Mesenchymal stem cell (in vitro differentiated cells and primary cell): ENCODE data around the gene PTPN5.

Source experiments
- DNase-seq: peaks from one replicate; pipeline ENCODE4 v3.0.0-alpha.2; 2013
- H2AFZ ChIP-seq: one replicate; pipeline ENCODE4 v1.6.1; 2013; ENCODE audit warnings: low read depth, mild to moderate bottlenecking, control low read depth, inconsistent platforms, low read length, moderate library complexity
- H2AK5ac ChIP-seq: 2 replicates; pipeline ENCODE4 v1.6.1; 2013; ENCODE audit warnings: low read length, moderate library complexity, mild to moderate bottlenecking, inconsistent platforms; ENCODE audit not compliant: severe bottlenecking
- H2BK120ac ChIP-seq: one replicate; pipeline ENCODE4 v1.6.1; 2013; ENCODE audit warnings: low read depth, mild to moderate bottlenecking, inconsistent platforms, low read length, moderate library complexity
- H2BK12ac ChIP-seq, 2 experiments: one replicate each; pipeline ENCODE4 v1.6.1; 2013; ENCODE audit warnings: inconsistent platforms in 2 of 2, low read length in 2 of 2, mild to moderate bottlenecking in 2 of 2, moderate library complexity in 2 of 2, control low read depth in 1 of 2
- H2BK15ac ChIP-seq: one replicate; pipeline ENCODE4 v1.6.1; 2013; ENCODE audit warnings: mild to moderate bottlenecking, low read depth, inconsistent platforms; ENCODE audit not compliant: poor library complexity, severe bottlenecking
- H2BK5ac ChIP-seq: 2 replicates; pipeline ENCODE4 v1.6.1; 2013; ENCODE audit warnings: low read depth, mild to moderate bottlenecking, low read length, control low read depth, inconsistent platforms; ENCODE audit not compliant: poor library complexity, severe bottlenecking
- H3K14ac ChIP-seq, 2 experiments: one replicate each; pipeline ENCODE4 v1.6.1; 2013; ENCODE audit warnings: inconsistent platforms in 2 of 2, low read length in 2 of 2, control low read depth in 1 of 2, mild to moderate bottlenecking in 1 of 2, moderate library complexity in 1 of 2
- H3K18ac ChIP-seq, 2 experiments: one replicate each; pipeline ENCODE4 v1.6.1; 2013; ENCODE audit warnings: inconsistent platforms in 2 of 2, low read length in 2 of 2, control low read depth in 1 of 2, low read depth in 1 of 2, mild to moderate bottlenecking in 1 of 2
- H3K23ac ChIP-seq, 2 experiments: one replicate each; pipeline ENCODE4 v1.6.1; 2013; ENCODE audit warnings: inconsistent platforms in 2 of 2, low read length in 2 of 2, mild to moderate bottlenecking in 2 of 2, moderate library complexity in 2 of 2, control low read depth in 1 of 2
- H3K27ac ChIP-seq: 2 replicates; pipeline ENCODE4 v1.5.1; 2013; ENCODE audit warnings: mild to moderate bottlenecking, moderate library complexity, low read length, control low read depth, inconsistent platforms; ENCODE audit not compliant: poor library complexity, severe bottlenecking
- H3K27me3 ChIP-seq, 2 experiments: 2 replicates each; pipeline versions ENCODE4 v1.6.1 to v1.7.0; 2013; ENCODE audit warnings: low read length in 2 of 2, mild to moderate bottlenecking in 2 of 2, moderate library complexity in 2 of 2, control low read depth in 1 of 2, inconsistent platforms in 1 of 2; ENCODE audit not compliant: control insufficient read depth in 1 of 2, insufficient read depth in 1 of 2
- H3K36me3 ChIP-seq, 2 experiments: 2 replicates each; pipeline versions ENCODE4 v1.6.1 to v1.7.0; 2013; ENCODE audit warnings: low read length in 2 of 2, control low read depth in 1 of 2, inconsistent platforms in 1 of 2, low read depth in 1 of 2, mild to moderate bottlenecking in 1 of 2; ENCODE audit not compliant: insufficient read depth in 2 of 2, control insufficient read depth in 1 of 2
- H3K4ac ChIP-seq, 2 experiments: one replicate each; pipeline ENCODE4 v1.6.1; 2013; ENCODE audit warnings: inconsistent platforms in 2 of 2, low read length in 2 of 2, mild to moderate bottlenecking in 2 of 2, moderate library complexity in 2 of 2, control low read depth in 1 of 2, low read depth in 1 of 2
- H3K4me1 ChIP-seq: 2 replicates; pipeline ENCODE4 v1.6.1; 2013; ENCODE audit warnings: low read depth, low read length, control low read depth; ENCODE audit not compliant: control insufficient read depth, insufficient read depth
- H3K4me2 ChIP-seq: 2 replicates; pipeline ENCODE4 v1.6.1; 2013; ENCODE audit warnings: low read length, mild to moderate bottlenecking, inconsistent platforms; ENCODE audit not compliant: poor library complexity, severe bottlenecking
- H3K4me3 ChIP-seq, 2 experiments: 2 replicates each; pipeline versions ENCODE4 v1.5.1 to v1.7.0; 2013; ENCODE audit warnings: low read length in 2 of 2, mild to moderate bottlenecking in 2 of 2, control low read depth in 1 of 2, low read depth in 1 of 2; ENCODE audit not compliant: insufficient read depth in 1 of 2
- H3K79me1 ChIP-seq: replicated peaks from 2 replicates; pipeline ENCODE4 v1.6.1; 2013; ENCODE audit warnings: mild to moderate bottlenecking, control low read depth, low read length, inconsistent platforms; ENCODE audit not compliant: poor library complexity, severe bottlenecking
- H3K9ac ChIP-seq: 2 replicates; pipeline ENCODE4 v1.7.0; 2013; ENCODE audit warnings: mild to moderate bottlenecking, low read length, moderate library complexity
- H3K9me3 ChIP-seq: 2 replicates; pipeline ENCODE4 v1.7.0; 2013; ENCODE audit warnings: mild to moderate bottlenecking, low read length; ENCODE audit not compliant: control insufficient read depth
- H4K8ac ChIP-seq: one replicate; pipeline ENCODE4 v1.6.1; 2013; ENCODE audit warnings: inconsistent platforms, mild to moderate bottlenecking, low read length, moderate library complexity
- H4K91ac ChIP-seq: one replicate; pipeline ENCODE4 v1.6.1; 2013; ENCODE audit warnings: mild to moderate bottlenecking, low read length, inconsistent platforms
- WGBS: methylation state at CpG from one replicate; pipeline ENCODE4 v1.1.7; 2013; ENCODE audit warnings: mixed read lengths; 5-methylcytosine and 5-hydroxymethylcytosine counted together

The PTPN5 gene

DNA sequence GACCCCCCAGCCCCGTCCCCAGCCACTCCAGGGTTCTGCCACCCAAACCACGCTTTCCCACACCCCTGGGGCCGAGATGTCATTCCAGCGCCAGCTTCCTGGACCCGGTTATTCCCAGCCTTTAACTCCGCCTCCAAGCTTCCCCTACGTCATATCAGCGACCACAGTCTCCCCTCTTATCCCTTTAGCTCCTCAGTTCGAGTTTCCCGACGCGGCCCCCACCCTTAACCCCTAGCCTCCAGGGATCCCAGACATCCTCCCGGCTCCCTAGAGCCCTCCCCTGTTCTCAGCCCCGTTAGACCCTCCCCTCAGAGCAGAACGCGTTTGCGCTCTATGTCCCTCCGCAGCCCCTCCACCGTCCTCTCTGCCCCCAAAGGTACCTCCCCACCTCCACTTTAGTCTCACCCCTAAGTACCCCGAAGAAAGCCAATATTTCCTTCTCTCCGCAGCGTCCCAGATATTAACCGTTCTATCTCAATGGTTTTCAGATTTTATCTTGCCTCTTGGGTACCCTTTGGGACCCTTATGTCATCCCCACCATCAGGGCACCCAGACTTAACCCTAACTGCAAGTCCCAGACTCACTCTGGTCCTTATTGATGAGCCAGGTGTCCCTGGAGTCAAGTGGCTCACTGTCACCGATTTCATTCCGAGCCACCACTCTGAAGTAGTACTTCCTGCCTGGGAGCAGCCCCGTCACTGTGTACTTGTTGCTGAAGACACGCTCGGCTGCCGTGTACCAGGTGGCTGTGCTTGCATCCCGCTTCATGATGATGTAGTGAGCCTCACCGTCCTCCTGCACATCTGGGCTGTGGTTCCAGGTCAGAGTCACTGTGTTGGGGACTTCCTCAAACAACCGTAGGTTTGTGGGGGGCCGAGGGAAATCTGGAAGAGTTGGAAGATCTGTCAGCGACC is 85.0 kb downstream of the PTPN5 start:
- H2BK12ac ChIP-seq = no peak overlapping the region
- H3K4me1 ChIP-seq = peaks cover 2% of the 10 kb centered on the region
- H3K18ac ChIP-seq = no peak overlapping the region
- no peaks in the 10 kb centered on the region for H3K9me3 ChIP-seq
- no peak overlapping the region for H2AFZ ChIP-seq
- H2BK15ac ChIP-seq = no peak overlapping the region
- no peak overlapping the region for H4K91ac ChIP-seq
- H2BK120ac ChIP-seq = no peak overlapping the region
- peaks cover 49 to 50% of the 10 kb centered on the region in 2 experiments for H3K27me3 ChIP-seq
- H2AK5ac ChIP-seq = no peak overlapping the region
- no peaks in the 10 kb centered on the region for H3K79me1 ChIP-seq
- H3K4me2 ChIP-seq = no peak overlapping the region
- H3K9ac ChIP-seq = peak overlapping the region; percentile 72
- H4K8ac ChIP-seq = no peak overlapping the region
- H3K14ac ChIP-seq = no peak overlapping the region
- 73% methylated on average over 34 of the region's 34 CpGs for WGBS
- H3K23ac ChIP-seq = no peak overlapping the region
- no peak for DNase-seq
- no peak overlapping the region for H3K4ac ChIP-seq
- H3K27ac ChIP-seq = no peak overlapping the region
- H3K4me3 ChIP-seq = peak overlapping the region in 1 of 2 experiments; percentile 75
- peaks cover 0 to 10% of the 10 kb centered on the region in 2 experiments for H3K36me3 ChIP-seq
- no peak overlapping the region for H2BK5ac ChIP-seq

- Histone ChIP-seq H3K9ac (peak overlapping the region; percentile 40), H3K23ac (no peak overlapping the region), H3K27me3 (peaks cover 49 to 55% of the 10 kb centered on the region in 2 experiments), H3K79me1 (no peaks in the 10 kb centered on the region), H3K9me3 (no peaks in the 10 kb centered on the region), H2BK12ac (no peak overlapping the region), H3K27ac (no peak overlapping the region), H4K91ac (no peak overlapping the region), H2BK120ac (no peak overlapping the region), H3K36me3 (peaks cover 0 to 14% of the 10 kb centered on the region in 2 experiments), H4K8ac (no peak overlapping the region), H3K4ac (no peak overlapping the region), H2BK5ac (no peak overlapping the region), H2AK5ac (no peak overlapping the region), H3K4me3 (peak overlapping the region in 1 of 2 experiments; percentile 73), H3K18ac (no peak overlapping the region), H3K14ac (no peak overlapping the region), H3K4me1 (peaks cover 4% of the 10 kb centered on the region), H2AFZ (no peak overlapping the region), H3K4me2 (no peak overlapping the region), H2BK15ac (no peak overlapping the region)
- no peak for DNase-seq
- 92% methylated on average over 46 of the region's 46 CpGs for WGBS
Observed at GRCh38 chr11:18705651-18706281, 85.8 kb downstream of the PTPN5 start.

GRCh38 chr11:18704698-18705097 is 86.9 kb downstream of the PTPN5 start:
- DNase-seq = no peak
- Histone ChIP-seq H3K18ac (no peak overlapping the region), H3K36me3 (peaks cover 0 to 14% of the 10 kb centered on the region in 2 experiments), H2BK15ac (no peak overlapping the region), H3K4ac (no peak overlapping the region), H3K27ac (no peak overlapping the region), H3K4me3 (no peak overlapping the region), H4K8ac (no peak overlapping the region), H2BK5ac (no peak overlapping the region), H2BK120ac (no peak overlapping the region), H3K4me2 (no peak overlapping the region), H3K27me3 (peaks cover 44 to 45% of the 10 kb centered on the region in 2 experiments), H3K9me3 (no peaks in the 10 kb centered on the region), H2AK5ac (no peak overlapping the region), H3K23ac (no peak overlapping the region), H2AFZ (no peak overlapping the region), H3K79me1 (no peaks in the 10 kb centered on the region), H3K9ac (no peak overlapping the region), H2BK12ac (no peak overlapping the region), H3K4me1 (peaks cover 14% of the 10 kb centered on the region), H3K14ac (no peak overlapping the region), H4K91ac (no peak overlapping the region)
- WGBS = 70% methylated on average over 1 of the region's 1 CpG

- DNase-seq = peak; percentile 29
- H2BK15ac ChIP-seq = no peak overlapping the region
- H4K8ac ChIP-seq = no peak overlapping the region
- H3K14ac ChIP-seq = no peak overlapping the region
- H3K27me3 ChIP-seq = peaks cover 39 to 50% of the 10 kb centered on the region in 2 experiments
- H4K91ac ChIP-seq = no peak overlapping the region
- H2AK5ac ChIP-seq = no peak overlapping the region
- peaks cover 0 to 14% of the 10 kb centered on the region in 2 experiments for H3K36me3 ChIP-seq
- no peak overlapping the region for H3K4me3 ChIP-seq
- H3K9me3 ChIP-seq = no peaks in the 10 kb centered on the region
- H2AFZ ChIP-seq = no peak overlapping the region
- H3K27ac ChIP-seq = no peak overlapping the region
- H3K23ac ChIP-seq = peak overlapping the region in 1 of 2 experiments; percentile 10
- H3K4me2 ChIP-seq = no peak overlapping the region
- no peak overlapping the region for H2BK5ac ChIP-seq
- H3K79me1 ChIP-seq = no peaks in the 10 kb centered on the region
- 21% methylated on average over 5 of the region's 5 CpGs for whole genome bisulfite sequencing
- no peak overlapping the region for H2BK120ac ChIP-seq
- no peak overlapping the region for H3K4ac ChIP-seq
- H3K9ac ChIP-seq = no peak overlapping the region
- H2BK12ac ChIP-seq = no peak overlapping the region
- no peak overlapping the region for H3K18ac ChIP-seq
- H3K4me1 ChIP-seq = peaks cover 19% of the 10 kb centered on the region
Observed at GRCh38 chr11:18704045-18704645, 87.5 kb downstream of the PTPN5 start.
